Measurements from ENCODE around the gene SECTM1. TPM values are rescaled to one million over a fixed set of nuclear protein-coding genes. Genes with fewer than 3 reads are reported as not detected.
A peak's percentile ranks its signal among the peaks of the same experiment; 100 is the strongest.

Gene SECTM1
- total RNA-seq, 1 donor from 2014 or later = not detected

GRCh38 chr17:82296511-82297279 lies 36.9 kb downstream of the SECTM1 start:
- Mint-ChIP-seq H3K4me3 (peak overlapping the region; percentile 68), H3K27ac (ENCODE audit: unreplicated experiment) (no peak overlapping the region)
- TF ChIP-seq CTCF (conservative IDR thresholded peaks at IDR 0.05) = no peak

GRCh38 chr17:82295472-82295814 lies 38.1 kb downstream of the SECTM1 start:
- H3K27ac Mint-ChIP-seq (ENCODE audit: unreplicated experiment) = no peak overlapping the region
- peaks cover 34% of the 10 kb centered on the region for H3K27me3 Mint-ChIP-seq (ENCODE audit: low read depth)
- no peaks in the 10 kb centered on the region for H3K36me3 Mint-ChIP-seq (ENCODE audit: low read depth)
- H3K4me3 Mint-ChIP-seq = peak overlapping the region; percentile 14
- H3K9me3 Mint-ChIP-seq = no peaks in the 10 kb centered on the region
- no peak for DNase-seq (ENCODE audit: low read depth, low spot score)
- H3K4me1 Mint-ChIP-seq = peaks cover 24% of the 10 kb centered on the region
- TF ChIP-seq CTCF (conservative IDR thresholded peaks at IDR 0.05) = no peak

More at GRCh38 chr17:82296511-82297279, 36.9 kb downstream of the SECTM1 start:
- Mint-ChIP-seq H3K4me1 (peaks cover 19% of the 10 kb centered on the region), H3K9me3 (no peaks in the 10 kb centered on the region), H3K36me3 (ENCODE audit: low read depth) (no peaks in the 10 kb centered on the region), H3K27me3 (ENCODE audit: low read depth) (peaks cover 34% of the 10 kb centered on the region)
- no peak for DNase-seq (ENCODE audit: low read depth, low spot score)

DNA sequence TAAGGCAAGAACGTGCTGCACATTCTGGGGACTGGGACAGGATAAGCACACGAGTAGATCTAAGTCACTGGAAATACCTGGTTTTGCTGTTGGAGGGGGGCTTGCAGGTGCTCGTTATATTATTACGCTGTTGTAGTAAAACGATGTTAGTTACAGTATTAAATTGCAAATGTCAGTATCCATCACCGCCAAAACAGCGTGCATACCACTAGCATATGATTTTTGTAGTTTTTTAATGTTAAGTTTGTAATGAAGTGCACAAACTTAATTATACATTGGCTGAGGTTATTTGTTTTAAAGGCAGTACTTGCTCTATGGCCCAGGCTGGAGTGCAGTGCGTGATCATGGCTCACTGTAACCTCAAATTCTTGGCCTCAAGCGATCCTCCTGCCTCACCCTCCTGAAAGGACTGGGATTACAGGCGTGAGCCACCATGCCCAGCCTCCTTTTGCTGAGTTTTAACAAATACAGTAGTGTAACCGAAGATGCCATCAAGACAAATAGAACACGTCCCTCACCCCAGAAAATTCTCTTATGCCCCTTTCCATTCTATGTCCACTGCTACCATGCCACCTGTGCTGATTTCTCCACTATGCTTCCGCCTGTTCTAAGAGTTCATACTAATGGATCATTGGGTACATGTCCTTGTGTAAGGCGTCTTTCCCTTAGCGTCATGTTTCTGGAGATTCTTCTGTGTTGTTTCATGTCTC lies 39.3 kb downstream of the SECTM1 start:
- Mint-ChIP-seq H3K4me3 (peak overlapping the region; percentile 74), H3K9me3 (no peaks in the 10 kb centered on the region), H3K4me1 (peaks cover 20% of the 10 kb centered on the region), H3K36me3 (ENCODE audit: low read depth) (no peaks in the 10 kb centered on the region), H3K27ac (ENCODE audit: unreplicated experiment) (no peak overlapping the region), H3K27me3 (ENCODE audit: low read depth) (peaks cover 34% of the 10 kb centered on the region)
- no peak for DNase-seq (ENCODE audit: low read depth, low spot score)
- no peak for TF ChIP-seq CTCF (conservative IDR thresholded peaks at IDR 0.05)

DNA sequence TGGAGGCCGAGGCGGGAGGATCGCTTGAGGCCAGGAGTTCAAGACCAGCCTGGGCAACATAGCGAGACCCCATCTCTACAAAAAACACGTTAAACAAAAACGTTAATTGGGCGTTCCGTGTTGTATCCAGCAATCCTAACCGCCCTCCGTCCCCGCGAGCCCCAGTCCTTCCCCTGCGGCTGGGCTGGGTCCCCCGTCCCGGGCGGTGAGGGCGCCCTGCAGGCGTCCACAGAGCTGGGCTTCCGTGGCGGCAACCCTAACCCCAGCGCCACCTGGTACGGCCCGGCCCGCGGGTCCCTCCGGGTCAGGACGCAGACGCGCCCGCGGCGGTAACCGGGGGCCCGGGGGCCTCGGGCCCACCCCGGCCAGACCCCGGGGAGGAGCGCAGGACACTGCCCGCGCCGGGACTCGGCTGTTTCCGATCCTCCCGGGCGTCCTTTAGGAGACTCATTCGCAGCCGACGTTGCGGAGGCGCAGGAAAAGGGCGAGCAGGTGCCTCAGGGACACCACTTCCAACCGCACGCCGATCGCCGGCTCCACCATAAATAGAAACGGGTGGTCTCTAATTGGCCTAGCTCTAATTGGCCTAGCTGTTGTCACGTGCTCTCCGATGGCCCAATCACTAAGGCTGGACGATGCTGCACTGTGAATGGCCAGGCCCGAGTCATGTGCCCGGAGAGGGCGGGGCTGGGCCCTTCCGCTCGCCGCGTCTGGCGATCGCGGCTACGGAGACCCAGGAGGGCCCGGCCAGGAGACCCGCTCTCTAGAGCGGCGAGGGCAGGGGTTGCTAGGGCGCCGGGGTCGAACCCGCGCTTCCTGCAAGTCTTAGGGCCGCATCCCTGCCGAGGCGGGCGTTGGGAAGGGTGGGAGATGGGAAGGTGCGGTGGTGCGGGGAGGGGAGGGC lies 41.1 kb downstream of the SECTM1 start:
- TF ChIP-seq CTCF (conservative IDR thresholded peaks at IDR 0.05) = no peak
- Mint-ChIP-seq H3K4me3 (peak overlapping the region; percentile 88), H3K27me3 (ENCODE audit: low read depth) (peaks cover 31% of the 10 kb centered on the region), H3K4me1 (peaks cover 20% of the 10 kb centered on the region), H3K9me3 (no peaks in the 10 kb centered on the region), H3K27ac (ENCODE audit: unreplicated experiment) (no peak overlapping the region), H3K36me3 (ENCODE audit: low read depth) (no peaks in the 10 kb centered on the region)
- DNase-seq (ENCODE audit: low read depth, low spot score) = peak; percentile 86

DNA sequence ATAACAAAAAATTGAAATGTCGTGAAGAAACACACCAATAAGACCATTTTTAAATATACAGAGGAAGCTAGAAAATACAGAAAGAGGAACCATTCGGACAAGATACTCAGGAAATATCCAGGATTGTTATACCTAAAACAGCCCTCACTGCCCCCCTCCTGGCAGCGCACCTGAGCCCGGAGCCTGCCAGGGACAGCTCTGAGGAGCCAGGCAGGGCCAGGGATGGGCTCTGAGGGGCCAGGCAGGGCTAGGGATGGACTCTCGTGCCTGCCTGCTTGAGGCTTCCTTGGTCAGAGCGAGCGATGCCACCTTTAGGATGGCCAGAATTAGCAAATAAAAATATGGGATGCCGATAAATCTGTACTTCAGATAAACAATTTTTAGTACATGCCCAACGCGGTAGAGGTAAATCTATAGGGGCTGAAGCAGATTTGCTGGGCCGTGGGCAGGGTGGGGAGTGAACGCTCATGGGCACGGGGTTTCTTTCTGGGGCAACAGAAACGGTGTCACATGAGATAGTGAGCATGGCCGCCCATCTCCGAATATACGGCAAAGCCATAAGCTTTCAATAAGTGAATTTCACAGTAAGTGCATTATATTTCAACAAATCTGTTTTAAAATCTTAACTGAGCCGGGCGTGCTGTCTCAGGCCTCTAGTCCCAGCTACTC lies 41.9 kb downstream of the SECTM1 start:
- H3K4me3 Mint-ChIP-seq = peak overlapping the region; percentile 85
- TF ChIP-seq CTCF (conservative IDR thresholded peaks at IDR 0.05) = no peak
- peaks cover 24% of the 10 kb centered on the region for H3K4me1 Mint-ChIP-seq
- no peak for DNase-seq (ENCODE audit: low read depth, low spot score)
- no peaks in the 10 kb centered on the region for H3K9me3 Mint-ChIP-seq
- peak overlapping the region; percentile 71 for H3K27ac Mint-ChIP-seq (ENCODE audit: unreplicated experiment)
- H3K36me3 Mint-ChIP-seq (ENCODE audit: low read depth) = no peaks in the 10 kb centered on the region
- peaks cover 24% of the 10 kb centered on the region for H3K27me3 Mint-ChIP-seq (ENCODE audit: low read depth)
